Loucy (cell line): ENCODE results near the gene SORCS2.

Experiments
- CTCF ChIP-seq: fragments of 200-600 bp; sonication (generic); conservative IDR thresholded peaks from 2 replicates; pipeline ENCODE4 v1.5.1; 2014; ENCODE audit warnings: mild to moderate bottlenecking, antibody characterized with exemption, low read length
- EZH2phosphoT487 ChIP-seq: fragments of 200-600 bp; IDR thresholded peaks from 2 replicates; pipeline ENCODE4 v1.6.1; 2018; ENCODE audit warnings: antibody characterized with exemption, mild to moderate bottlenecking, moderate library complexity, borderline replicate concordance

DNA sequence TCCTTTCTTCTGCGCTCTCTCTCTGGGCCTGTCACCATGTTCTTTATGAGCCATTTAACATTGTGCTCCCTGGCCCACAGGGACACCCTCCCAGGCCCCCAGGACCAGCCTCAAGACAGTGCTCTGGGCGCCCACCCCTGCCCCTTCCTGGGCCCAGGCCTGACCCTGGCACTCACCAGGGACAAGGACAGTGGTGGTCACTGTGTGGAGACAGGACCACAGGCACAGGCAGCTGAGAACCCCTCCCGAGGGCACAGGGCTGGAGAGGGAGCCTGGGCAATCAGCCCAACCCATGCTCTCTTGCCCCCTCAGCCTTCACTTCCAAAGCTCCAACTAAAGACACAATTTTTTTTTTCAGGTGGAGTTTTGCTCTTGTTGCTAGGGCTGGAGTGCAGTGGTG, 460.6 kb downstream of the SORCS2 start:
- no peak for TF ChIP-seq EZH2phosphoT487
- TF ChIP-seq CTCF = no peak
